NCI-H128 (cell line): Measurements from ENCODE around the gene NFRKB.

ENCODE experiments used
- DNase-seq: peaks from one replicate; lab custom pipeline; 2025; ENCODE audit not compliant: unreplicated experiment; lab: John Stamatoyannopoulos, UW

The NFRKB gene

DNA sequence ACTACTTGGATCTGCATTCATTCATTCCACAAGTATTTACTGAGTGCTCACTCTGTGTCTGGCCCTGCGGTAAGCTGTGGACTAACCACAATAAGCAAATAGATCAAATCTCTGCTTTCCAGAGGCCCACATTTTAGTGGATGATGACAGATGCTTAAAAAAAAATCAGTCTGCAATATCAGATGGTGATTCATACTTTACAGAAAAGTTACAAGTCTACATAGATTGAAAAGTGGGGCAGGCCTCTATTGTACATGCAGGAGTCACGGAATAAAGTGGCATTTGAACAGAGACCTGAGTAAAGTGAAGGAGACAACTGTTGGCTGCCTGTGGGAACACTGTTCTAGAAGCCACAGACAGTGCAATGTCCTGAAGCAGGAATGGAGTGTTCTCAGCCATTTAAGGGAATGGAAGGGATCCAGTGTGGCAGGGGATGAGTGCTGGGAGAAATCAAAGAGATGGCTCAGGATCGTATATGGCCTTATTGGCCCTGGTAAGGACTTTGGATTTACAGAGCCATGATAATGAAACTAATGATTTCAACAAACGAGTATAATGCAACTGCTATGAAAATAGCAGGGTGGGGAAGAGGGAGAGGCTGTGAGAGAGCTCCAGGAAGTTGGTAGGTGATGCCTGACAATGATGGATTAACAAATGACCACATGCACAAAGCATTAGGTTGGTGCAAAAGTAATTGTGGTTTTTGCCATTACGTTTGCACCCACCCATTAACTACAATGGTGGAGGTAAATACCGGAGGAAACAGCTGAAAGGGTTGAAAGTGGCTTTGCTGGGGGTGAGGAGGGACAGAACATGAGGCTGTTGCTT, 48.7 kb downstream of the NFRKB start:
- no peak for DNase-seq
